IMR-90 (cell line): Measurements from ENCODE around the gene EID1. TPM values are rescaled to one million over a fixed set of nuclear protein-coding genes. Genes with fewer than 3 reads are reported as not detected.
A peak's percentile ranks its signal among the peaks of the same experiment; 100 is the strongest.

ENCODE experiments used
- ATAC-seq: fragments of 200-7000 bp; cut with Tn5 transposase; 2 replicates; pipeline ENCODE4 v1.9.1; 2020; ENCODE audit warnings: low read depth, mild to moderate bottlenecking, moderate library complexity
- BruUV-seq: library from RNA; stranded (reverse); fragments of 400-500 nt; replicated peaks from 2 replicates; lab custom pipeline; 2021; lab: Mats Ljungman, UMichigan
- CTCF ChIA-PET: fragments of 300-600 bp; formaldehyde crosslinking; extraction: SDS; loops from one replicate; lab custom pipeline; 2021; ENCODE audit warnings: antibody characterized with exemption; lab: Yijun Ruan, JAX
- POLR2A ChIA-PET: fragments of 300-600 bp; sonication (Branson Sonifier 250); formaldehyde crosslinking; loops from one replicate; lab custom pipeline; 2022; ENCODE audit warnings: antibody characterized with exemption; ENCODE audit not compliant: unreplicated experiment; lab: Charles Lee
- DNase-seq: peaks from one replicate; pipeline ENCODE4 v3.0.0; 2013
- H2AFZ ChIP-seq: replicated peaks from 2 replicates; pipeline ENCODE3; 2013; ENCODE audit warnings: low read length, mild to moderate bottlenecking; ENCODE audit not compliant: poor library complexity
- H2AK5ac ChIP-seq: 2 replicates; pipeline ENCODE4 v1.6.1; 2013; ENCODE audit warnings: low read depth, low read length, inconsistent platforms
- H2AK9ac ChIP-seq: replicated peaks from 2 replicates; pipeline ENCODE3; 2013; ENCODE audit warnings: mild to moderate bottlenecking, low read depth, low read length, moderate library complexity; ENCODE audit not compliant: poor library complexity
- H2BK120ac ChIP-seq: 2 replicates; pipeline ENCODE4 v1.6.1; 2013; ENCODE audit warnings: low read depth, low read length, inconsistent platforms
- H2BK15ac ChIP-seq: 3 replicates; pipeline ENCODE4 v1.6.1; 2013; ENCODE audit warnings: low read depth, low read length, inconsistent platforms
- H2BK20ac ChIP-seq: 2 replicates; pipeline ENCODE4 v1.6.1; 2013; ENCODE audit warnings: low read depth, mild to moderate bottlenecking, inconsistent platforms, low read length, moderate library complexity
- H2BK5ac ChIP-seq: 2 replicates; pipeline ENCODE4 v1.6.1; 2013; ENCODE audit warnings: mild to moderate bottlenecking, low read depth, low read length, inconsistent platforms; ENCODE audit not compliant: poor library complexity, severe bottlenecking
- H3K14ac ChIP-seq: replicated peaks from 2 replicates; pipeline ENCODE4 v1.6.1; 2013; ENCODE audit warnings: low read depth, low read length, inconsistent platforms
- H3K18ac ChIP-seq: 2 replicates; pipeline ENCODE4 v1.6.1; 2013; ENCODE audit warnings: low read depth, low read length, control low read depth
- H3K23ac ChIP-seq: 2 replicates; pipeline ENCODE4 v1.6.1; 2013; ENCODE audit warnings: low read depth, low read length, inconsistent platforms
- H3K27ac ChIP-seq: 2 replicates; pipeline ENCODE4 v1.5.1; 2013; ENCODE audit warnings: mild to moderate bottlenecking, control low read depth, low read length; ENCODE audit not compliant: insufficient read depth
- H3K27me3 ChIP-seq: 2 replicates; pipeline ENCODE4 v1.6.1; 2013; ENCODE audit warnings: low read length; ENCODE audit not compliant: control insufficient read depth, insufficient read depth
- H3K36me3 ChIP-seq: 2 replicates; pipeline ENCODE4 v1.6.1; 2013; ENCODE audit warnings: low read length, mixed read lengths; ENCODE audit not compliant: control insufficient read depth, insufficient read depth
- H3K4ac ChIP-seq: 2 replicates; pipeline ENCODE4 v1.6.1; 2013; ENCODE audit warnings: low read depth, low read length, inconsistent platforms
- H3K4me1 ChIP-seq: 2 replicates; pipeline ENCODE4 v1.6.1; 2013; ENCODE audit warnings: low read length, mixed read lengths; ENCODE audit not compliant: control insufficient read depth, insufficient read depth
- H3K4me2 ChIP-seq: 2 replicates; pipeline ENCODE4 v1.6.1; 2013; ENCODE audit warnings: low read depth, mild to moderate bottlenecking, control low read depth, low read length, moderate library complexity
- H3K4me3 ChIP-seq: 2 replicates; pipeline ENCODE4 v1.5.1; 2013; ENCODE audit warnings: low read depth, mild to moderate bottlenecking, control low read depth, low read length, moderate library complexity; ENCODE audit not compliant: insufficient read depth
- H3K56ac ChIP-seq: 2 replicates; pipeline ENCODE4 v1.6.1; 2013; ENCODE audit warnings: low read length, inconsistent platforms; ENCODE audit not compliant: insufficient read depth; ENCODE audit errors: extremely low read depth
- H3K79me1 ChIP-seq, 2 experiments: 2 replicates each; pipeline ENCODE4 v1.6.1; 2013; ENCODE audit warnings: low read length in 2 of 2, inconsistent platforms in 1 of 2, low read depth in 1 of 2
- H3K9ac ChIP-seq: 2 replicates; pipeline ENCODE4 v1.6.1; 2013; ENCODE audit warnings: low read depth, low read length, control low read depth
- H3K9me1 ChIP-seq: 2 replicates; pipeline ENCODE4 v1.6.1; 2013; ENCODE audit warnings: low read length, inconsistent platforms; ENCODE audit not compliant: insufficient read depth
- H3K9me3 ChIP-seq: 2 replicates; pipeline ENCODE4 v1.6.1; 2013; ENCODE audit warnings: low read length; ENCODE audit not compliant: control insufficient read depth, insufficient read depth
- H4K20me1 ChIP-seq: 2 replicates; pipeline ENCODE4 v1.6.1; 2013; ENCODE audit warnings: low read length, inconsistent platforms; ENCODE audit not compliant: insufficient read depth
- H4K5ac ChIP-seq: 2 replicates; pipeline ENCODE4 v1.6.1; 2013; ENCODE audit warnings: mild to moderate bottlenecking, low read depth, low read length, control low read depth
- H4K8ac ChIP-seq, 2 experiments: 2 replicates each; pipeline ENCODE4 v1.6.1; 2013; ENCODE audit warnings: low read depth in 2 of 2, low read length in 2 of 2, control low read depth in 1 of 2, inconsistent platforms in 1 of 2
- H4K91ac ChIP-seq: 2 replicates; pipeline ENCODE4 v1.6.1; 2013; ENCODE audit warnings: low read depth, low read length, inconsistent platforms; ENCODE audit not compliant: insufficient read depth
- CEBPB ChIP-seq: IDR thresholded peaks from 2 replicates; pipeline ENCODE4 v1.6.1; 2012; ENCODE audit warnings: low read depth, low read length, improper control_type of control experiment
- MAZ ChIP-seq: IDR thresholded peaks from 2 replicates; pipeline ENCODE4 v1.6.1; 2012; ENCODE audit warnings: low read depth, mild to moderate bottlenecking, low read length, improper control_type of control experiment, moderate library complexity, borderline replicate concordance
- WGBS, 2 experiments: methylation state at CpG; one replicate each; pipeline versions ENCODE4 v1.1.5 to v1.1.7; 2013; ENCODE audit warnings: missing lambda C conversion rate in 2 of 2; ENCODE audit not compliant: insufficient read length in 1 of 2; ENCODE audit errors: extremely low coverage in 2 of 2; 5-methylcytosine and 5-hydroxymethylcytosine counted together
- dilution Hi-C: fragments of 300-500 bp; cut with HindIII; formaldehyde crosslinking; loops from one replicate; pipeline ENCODE4 v1.14.3; 2018; ENCODE audit warnings: low sequenced_read_pairs; ENCODE audit not compliant: unreplicated experiment
- in situ Hi-C: fragments of 300-500 bp; cut with MboI; formaldehyde crosslinking; loops from 3 replicates; pipeline ENCODE4 v1.14.3; 2019; ENCODE audit warnings: low sequenced_read_pairs, inconsistent platforms, mixed read lengths
- intact Hi-C: fragments of 100-400 bp; cut with micrococcal nuclease; formaldehyde crosslinking; loops from 2 replicates; pipeline ENCODE4 v1.10.0; 2022
- polyA plus RNA-seq, 3 experiments: library from polyadenylated mRNA; depleted of rRNA; stranded (reverse); fragments of >200 nt; gene quantifications; 2 replicates each; pipeline ENCODE4 v1.2.3, GENCODE V29; 2012; ENCODE audit warnings: low replicate concordance in 1 of 3
- total RNA-seq: library from RNA; depleted of rRNA; stranded (reverse); fragments of >200 nt; gene quantifications from 2 replicates; pipeline ENCODE4 v1.2.3, GENCODE V29; 2012

Gene EID1
- total and polyA plus RNA-seq, 2 of the 4 experiments (the other 2 are of a cell fraction): 147 to 162 TPM

GRCh38 chr15:48914717-48915116 is 36.8 kb downstream of the EID1 start:
- Histone ChIP-seq H3K9ac (no peak overlapping the region), H3K9me3 (no peaks in the 10 kb centered on the region), H2BK120ac (no peak overlapping the region), H4K5ac (no peak overlapping the region), H3K9me1 (no peaks in the 10 kb centered on the region), H3K14ac (no peak overlapping the region), H2AK9ac (no peak overlapping the region), H2AK5ac (no peak overlapping the region), H2BK15ac (no peak overlapping the region), H3K79me1 (no peaks in the 10 kb centered on the region; a peak in 1 of 4 replicates), H3K4ac (no peak overlapping the region), H3K4me3 (no peak overlapping the region), H3K27ac (no peak overlapping the region), H4K91ac (no peak overlapping the region), H2BK20ac (no peak overlapping the region), H3K4me2 (no peak overlapping the region), H4K8ac (no peak overlapping the region), H3K23ac (no peak overlapping the region), H3K18ac (no peak overlapping the region), H3K56ac (no peak overlapping the region), H3K36me3 (no peaks in the 10 kb centered on the region), H2AFZ (no peak overlapping the region), H3K4me1 (peaks cover 3% of the 10 kb centered on the region), H3K27me3 (no peaks in the 10 kb centered on the region), H4K20me1 (no peaks in the 10 kb centered on the region), H2BK5ac (no peak overlapping the region)
- BruUV-seq: no TSS peak
- dilution Hi-C loops (no loop called here), intact Hi-C loops (no loop called here), in situ Hi-C loops (no loop called here)
- TF ChIP-seq MAZ (no peak), CEBPB (peak; percentile 40; the same call in 1 of the 2 replicates)
- ChIA-PET CTCF (interaction anchor here (0.6 to 1.0 kb wide), 3 partner anchors 16 to 188 kb away, joined by 3 to 4 read pairs (median 3); no protein-coding TSS in a partner anchor), POLR2A (no interaction called here)
- ATAC-seq: no peak
- no peak for DNase-seq
- no CpG with 5 or more reads among the region's 3 CpGs for WGBS, 2 experiments
